OCI-LY7 (cell line): ENCODE results near the gene TRIM16. TPM values are rescaled to one million over a fixed set of nuclear protein-coding genes. Genes with fewer than 3 reads are reported as not detected.
"Not testable (repeated sequence)": the region's sequence is repeated elsewhere in the genome, so short reads cannot be mapped to it uniquely, and the experiment has no call there.

Source experiments
- Bru-seq: library from RNA; stranded (reverse); fragments of 400-500 nt; gene quantifications from one replicate; lab custom pipeline; 2021; lab: Mats Ljungman, UMichigan
- BruChase-seq, 2 experiments: library from RNA; stranded (reverse); fragments of 400-500 nt; gene quantifications; one replicate each; lab custom pipeline; 2021; lab: Mats Ljungman, UMichigan
- BruUV-seq: library from RNA; stranded (reverse); fragments of 400-500 nt; replicated peaks from 2 replicates; lab custom pipeline; 2021; lab: Mats Ljungman, UMichigan
- CTCF ChIA-PET: fragments of 300-600 bp; sonication (Branson Sonifier 250); formaldehyde crosslinking; loops from one replicate; lab custom pipeline; 2022; ENCODE audit warnings: antibody characterized with exemption; ENCODE audit not compliant: unreplicated experiment; lab: Charles Lee
- POLR2A ChIA-PET: fragments of 300-600 bp; sonication (Branson Sonifier 250); formaldehyde crosslinking; loops from one replicate; lab custom pipeline; 2022; ENCODE audit warnings: antibody characterized with exemption; lab: Charles Lee
- DNase-seq: peaks from one replicate; pipeline ENCODE4 v3.0.0-alpha.2; 2015; ENCODE audit warnings: low spot score
- H2AFZ ChIP-seq: fragments of 200-600 bp; sonication (generic), shearing (Covaris generic); 2 replicates; pipeline ENCODE4 v1.6.1; 2014; ENCODE audit warnings: mild to moderate bottlenecking, antibody characterized with exemption, low read length, moderate library complexity
- H3K27ac ChIP-seq: fragments of 200-600 bp; sonication (generic); 2 replicates; pipeline ENCODE4 v1.5.1; 2014; ENCODE audit warnings: mixed run types, low read depth, mild to moderate bottlenecking, moderate library complexity, low read length, inconsistent platforms; ENCODE audit not compliant: poor library complexity, severe bottlenecking
- H3K36me3 ChIP-seq: fragments of 200-600 bp; sonication (generic); 2 replicates; pipeline ENCODE4 v1.6.1; 2014; ENCODE audit warnings: mild to moderate bottlenecking, antibody characterized with exemption, low read length, moderate library complexity, mixed read lengths; ENCODE audit not compliant: insufficient read depth
- H3K4me1 ChIP-seq: fragments of 200-600 bp; sonication (generic); 2 replicates; pipeline ENCODE4 v1.5.1; 2014; ENCODE audit warnings: mild to moderate bottlenecking, low read length; ENCODE audit not compliant: insufficient read depth, poor library complexity, severe bottlenecking
- H3K4me2 ChIP-seq: fragments of 200-600 bp; sonication (generic); 2 replicates; pipeline ENCODE4 v1.6.1; 2014; ENCODE audit warnings: mild to moderate bottlenecking, low read length
- H3K4me3 ChIP-seq: fragments of 200-600 bp; sonication (generic); 2 replicates; pipeline ENCODE4 v1.5.1; 2014; ENCODE audit warnings: mild to moderate bottlenecking, low read depth, low read length; ENCODE audit not compliant: poor library complexity, severe bottlenecking
- H3K79me2 ChIP-seq: fragments of 200-600 bp; sonication (generic); 2 replicates; pipeline ENCODE4 v1.6.1; 2016; ENCODE audit warnings: low read depth, mild to moderate bottlenecking, low read length, moderate library complexity, mixed read lengths; ENCODE audit not compliant: insufficient read depth
- H3K9me2 ChIP-seq: fragments of 200-600 bp; sonication (generic); 2 replicates; pipeline ENCODE4 v1.6.1; 2016; ENCODE audit warnings: mild to moderate bottlenecking, low read length, mixed read lengths; ENCODE audit not compliant: insufficient read depth
- H3K9me3 ChIP-seq: fragments of 200-600 bp; sonication (generic); 2 replicates; pipeline ENCODE4 v1.6.1; 2014; ENCODE audit warnings: mild to moderate bottlenecking, mixed run types, low read length, mixed read lengths
- H4K20me1 ChIP-seq: fragments of 200-600 bp; sonication (generic); 2 replicates; pipeline ENCODE4 v1.6.1; 2014; ENCODE audit warnings: mild to moderate bottlenecking, antibody characterized with exemption, low read length, moderate library complexity, mixed read lengths; ENCODE audit not compliant: insufficient read depth
- intact Hi-C: fragments of 100-400 bp; cut with micrococcal nuclease; formaldehyde crosslinking; loops from one replicate; pipeline ENCODE4 v1.10.0; 2022; ENCODE audit not compliant: unreplicated experiment
- long read RNA-seq: library from polyadenylated mRNA; stranded (forward); transcript quantifications from one replicate; pipeline ENCODE4 v2.0.0, GENCODE V29; 2022
- total RNA-seq, 2 experiments: library from RNA; depleted of rRNA in 1 of 2; stranded (reverse); fragments of >200 nt in 1 of 2; shearing (Covaris generic) in 1 of 2; gene quantifications; 2 replicates each; pipeline ENCODE4 v1.2.3, GENCODE V29; 2014 to 2022
- TF ChIP-seq, protein P1 (sequence below): fragments of 200-600 bp; sonication (generic); conservative IDR thresholded peaks from 2 replicates; pipeline ENCODE4 v1.5.1; 2014; ENCODE audit warnings: mild to moderate bottlenecking, antibody characterized with exemption, low read length, moderate library complexity, mixed read lengths

The TRIM16 gene
- total RNA-seq (2014; rRNA removed; shearing (Covaris generic)) (11.0 and 13.8 TPM in 2 replicates), total RNA-seq (2022) (9.9 and 13.2 TPM in 2 replicates), Bru-seq, nascent RNA (percentile 64 among the genes with signal in this experiment), BruChase-seq, experiment 1, labeled RNA remaining after a 6-hour chase (percentile 84 among the genes with signal in this experiment), BruChase-seq, experiment 2, labeled RNA remaining after a 2-hour chase (percentile 73 among the genes with signal in this experiment)
- long read RNA-seq, partial matches to known transcripts, result 0 of 5 reads
- long read RNA-seq, other reads (novel, unspliced or antisense), result 4 of 5 reads

DNA sequence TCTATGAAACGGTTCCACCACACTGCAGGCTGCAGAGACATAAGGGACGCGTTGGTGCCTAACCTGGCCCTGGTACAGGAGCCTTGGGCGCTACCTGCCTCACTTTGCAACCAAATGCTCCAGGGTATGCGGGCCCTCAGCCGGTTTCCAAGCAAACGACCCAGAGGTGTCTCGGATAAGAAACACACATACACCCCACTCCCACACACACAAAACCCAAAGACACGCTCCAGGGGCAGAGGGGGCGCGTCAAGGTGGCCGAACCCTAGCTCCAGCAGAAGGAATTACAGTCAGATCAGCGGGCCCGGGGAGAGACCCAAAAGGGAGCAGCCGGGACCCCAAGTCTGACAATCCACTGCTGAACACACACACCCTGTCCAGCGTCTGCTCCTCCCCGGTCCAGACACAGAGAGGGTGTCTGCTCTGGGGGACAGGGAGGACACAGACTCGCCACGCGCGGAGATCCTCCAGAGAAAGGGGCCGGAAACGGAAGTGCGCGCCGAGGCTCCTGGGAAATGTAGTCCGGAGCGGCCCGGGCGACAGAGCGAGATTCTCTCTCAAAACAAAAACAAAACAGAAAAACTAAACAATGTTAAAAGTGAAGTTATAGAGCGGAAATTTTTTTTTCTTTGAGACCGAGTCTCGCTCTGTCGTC is at the start of gene TRIM16:
Gene TRIM16, minus strand, starts transcription at position 488 of the 655 bp plus-strand sequence. CDS start 32,702 bp downstream, outside the sequence.
- DNase-seq, result peak; percentile 68
- H3K27ac ChIP-seq, H3K9me3 ChIP-seq, H3K4me1 ChIP-seq, H4K20me1 ChIP-seq, intact Hi-C loops, POLR2A ChIA-PET, H3K36me3 ChIP-seq, H3K9me2 ChIP-seq, CTCF ChIA-PET, H3K79me2 ChIP-seq: not testable (repeated sequence)
- peak within 1 kb of the TSS; percentile 73 for H3K4me3 ChIP-seq
- H3K4me2 ChIP-seq, result peak within 1 kb of the TSS; percentile 90
- peak within 1 kb of the TSS; percentile 84 for H2AFZ ChIP-seq
- TF ChIP-seq, protein P1, sequence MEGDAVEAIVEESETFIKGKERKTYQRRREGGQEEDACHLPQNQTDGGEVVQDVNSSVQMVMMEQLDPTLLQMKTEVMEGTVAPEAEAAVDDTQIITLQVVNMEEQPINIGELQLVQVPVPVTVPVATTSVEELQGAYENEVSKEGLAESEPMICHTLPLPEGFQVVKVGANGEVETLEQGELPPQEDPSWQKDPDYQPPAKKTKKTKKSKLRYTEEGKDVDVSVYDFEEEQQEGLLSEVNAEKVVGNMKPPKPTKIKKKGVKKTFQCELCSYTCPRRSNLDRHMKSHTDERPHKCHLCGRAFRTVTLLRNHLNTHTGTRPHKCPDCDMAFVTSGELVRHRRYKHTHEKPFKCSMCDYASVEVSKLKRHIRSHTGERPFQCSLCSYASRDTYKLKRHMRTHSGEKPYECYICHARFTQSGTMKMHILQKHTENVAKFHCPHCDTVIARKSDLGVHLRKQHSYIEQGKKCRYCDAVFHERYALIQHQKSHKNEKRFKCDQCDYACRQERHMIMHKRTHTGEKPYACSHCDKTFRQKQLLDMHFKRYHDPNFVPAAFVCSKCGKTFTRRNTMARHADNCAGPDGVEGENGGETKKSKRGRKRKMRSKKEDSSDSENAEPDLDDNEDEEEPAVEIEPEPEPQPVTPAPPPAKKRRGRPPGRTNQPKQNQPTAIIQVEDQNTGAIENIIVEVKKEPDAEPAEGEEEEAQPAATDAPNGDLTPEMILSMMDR, result peak; percentile 43
- TSS peak; percentile 78 for BruUV-seq

DNA sequence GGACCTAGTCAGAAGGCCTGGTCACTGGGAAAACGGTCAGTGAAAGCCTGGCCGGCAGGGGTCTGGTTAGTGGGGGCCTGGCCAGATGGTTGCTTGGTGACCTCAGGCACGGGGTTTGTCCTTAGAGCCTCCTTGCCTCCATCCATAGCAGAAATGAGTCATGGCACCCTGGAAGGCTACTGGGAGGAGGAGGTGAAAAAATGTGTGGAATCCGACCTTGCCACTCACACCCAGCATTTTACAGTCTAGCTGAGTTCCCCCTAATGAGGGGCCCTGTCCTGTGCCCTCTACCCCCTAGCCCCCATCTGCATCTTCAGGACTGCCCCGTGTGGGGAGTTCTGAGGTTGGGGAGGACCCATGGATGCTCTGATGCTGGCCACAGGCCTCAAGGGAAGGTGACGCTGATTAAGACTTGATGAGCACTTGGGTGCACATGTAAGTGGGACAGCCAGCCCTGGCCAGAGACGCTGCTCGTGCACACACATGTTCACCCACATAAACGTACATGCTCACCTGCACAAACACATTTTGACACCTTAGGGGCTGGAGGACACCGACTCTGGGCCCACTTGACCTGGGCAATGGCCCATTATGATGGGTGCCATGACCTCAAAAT is 49.2 kb upstream of the TRIM16 start:
- H3K27ac ChIP-seq, H3K9me2 ChIP-seq, H3K36me3 ChIP-seq, H3K4me2 ChIP-seq, H3K4me3 ChIP-seq, BruUV-seq, CTCF ChIA-PET, H3K4me1 ChIP-seq, POLR2A ChIA-PET, intact Hi-C loops, DNase-seq, H4K20me1 ChIP-seq, H3K9me3 ChIP-seq, H3K79me2 ChIP-seq, H2AFZ ChIP-seq: not testable (repeated sequence)

DNA sequence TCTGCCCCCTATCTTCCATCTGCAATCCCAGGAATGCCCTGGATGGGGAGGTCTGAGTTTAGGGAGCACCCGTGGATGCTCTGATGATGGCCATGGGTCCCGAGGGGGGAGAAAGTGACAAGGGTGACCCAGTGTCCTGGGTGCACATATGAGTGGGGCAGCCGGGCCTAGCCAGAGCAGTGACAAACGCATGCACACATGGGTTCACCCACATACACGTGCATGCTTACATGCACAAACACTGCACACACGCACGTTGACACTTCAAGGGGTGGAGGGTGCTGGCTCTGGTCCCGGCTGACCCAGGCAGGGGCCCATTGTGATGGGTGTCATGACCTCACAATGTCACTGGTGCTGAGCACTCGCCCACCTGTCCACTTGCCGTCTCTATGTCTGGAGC is 47.8 kb upstream of the TRIM16 start, which contains the start of gene TBC1D26:
Gene TBC1D26, plus strand, starts transcription at position 384 of the 400 bp plus-strand sequence. CDS start 3,066 bp downstream, outside the sequence.
- H3K79me2 ChIP-seq, CTCF ChIA-PET, H3K4me3 ChIP-seq, intact Hi-C loops, H3K36me3 ChIP-seq, H3K4me2 ChIP-seq, H3K4me1 ChIP-seq, H3K27ac ChIP-seq, H4K20me1 ChIP-seq, POLR2A ChIA-PET, H3K9me2 ChIP-seq, BruUV-seq, H2AFZ ChIP-seq, H3K9me3 ChIP-seq, DNase-seq: not testable (repeated sequence)

DNA sequence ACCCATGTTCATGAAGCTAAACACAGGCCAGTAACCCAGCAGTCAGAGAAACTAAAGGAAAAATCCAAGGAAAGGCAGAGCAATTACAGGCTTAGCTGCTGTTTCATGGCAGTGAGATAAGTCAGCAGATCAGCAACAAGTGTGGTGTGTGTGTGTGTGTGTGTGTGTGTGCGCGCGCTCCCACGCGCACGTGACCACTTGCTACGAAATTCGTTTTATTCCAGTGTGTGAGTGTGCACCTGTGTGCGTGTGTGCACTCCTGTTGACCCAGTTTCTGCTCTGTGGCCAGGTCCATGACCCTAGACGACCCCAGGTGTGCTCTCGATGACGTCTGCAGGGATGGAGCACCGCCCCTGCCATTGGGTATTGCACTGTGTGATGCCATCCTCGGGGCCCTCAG is 46.4 kb upstream of the TRIM16 start:
- H4K20me1 ChIP-seq, POLR2A ChIA-PET, H3K79me2 ChIP-seq, BruUV-seq, H3K4me1 ChIP-seq, CTCF ChIA-PET, H3K27ac ChIP-seq, H3K36me3 ChIP-seq, H3K9me2 ChIP-seq, intact Hi-C loops, H3K9me3 ChIP-seq, H3K4me2 ChIP-seq, H2AFZ ChIP-seq, H3K4me3 ChIP-seq, DNase-seq: not testable (repeated sequence)

DNA sequence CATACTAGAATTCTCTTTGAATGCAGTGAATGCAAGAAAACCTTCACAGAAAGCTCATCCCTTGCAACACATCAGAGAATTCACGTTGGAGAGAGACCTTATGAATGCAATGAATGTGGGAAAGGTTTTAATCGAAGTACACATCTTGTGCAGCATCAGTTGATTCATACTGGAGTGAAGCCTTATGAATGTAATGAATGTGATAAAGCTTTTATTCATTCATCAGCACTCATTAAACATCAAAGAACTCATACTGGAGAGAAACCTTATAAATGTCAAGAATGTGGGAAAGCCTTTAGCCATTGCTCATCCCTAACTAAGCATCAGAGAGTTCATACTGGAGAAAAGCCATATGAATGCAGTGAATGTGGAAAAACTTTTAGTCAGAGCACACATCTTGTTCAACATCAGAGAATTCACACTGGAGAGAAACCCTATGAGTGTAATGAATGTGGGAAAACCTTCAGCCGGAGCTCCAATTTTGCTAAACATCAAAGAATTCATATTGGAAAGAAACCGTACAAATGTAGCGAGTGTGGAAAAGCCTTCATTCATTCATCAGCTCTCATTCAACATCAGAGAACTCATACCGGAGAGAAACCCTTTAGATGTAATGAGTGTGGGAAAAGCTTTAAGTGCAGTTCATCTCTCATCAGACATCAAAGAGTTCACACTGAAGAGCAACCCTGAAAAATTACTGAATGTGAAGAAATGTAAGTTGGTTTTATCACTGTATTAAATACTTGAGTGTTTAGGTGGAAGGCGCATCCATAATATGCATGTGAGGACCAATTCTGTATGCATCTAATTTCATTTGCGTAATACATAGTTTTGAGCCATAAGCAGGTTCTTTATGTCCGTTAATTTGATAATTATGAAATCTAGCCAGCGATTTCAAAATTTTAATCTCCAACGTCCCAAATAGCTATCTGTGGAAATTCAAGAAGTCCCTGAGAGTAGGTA is 32.8 kb upstream of the TRIM16 start:
- intact Hi-C loops, DNase-seq, H3K27ac ChIP-seq, H4K20me1 ChIP-seq, H3K4me1 ChIP-seq, H3K79me2 ChIP-seq, H3K4me3 ChIP-seq, H2AFZ ChIP-seq, CTCF ChIA-PET, H3K9me2 ChIP-seq, H3K4me2 ChIP-seq: not testable (repeated sequence)
- POLR2A ChIA-PET, result interaction anchor here (0.7 kb wide), 1 partner anchor 667 kb away, joined by 3 read pairs; no protein-coding TSS in a partner anchor
- BruUV-seq, result TSS peak; percentile 18
- Histone ChIP-seq H3K36me3 (peaks cover 11% of the 10 kb centered on the region), H3K9me3 (peaks cover 12% of the 10 kb centered on the region; the same call in 1 of the 2 replicates)
